ENCODE measurements around the gene DCST1.

- TF ChIP-seq GATA2 (IDR thresholded peaks at IDR 0.05; ENCODE audit: low read depth, low read length) (no peak), GATA3 (IDR thresholded peaks at IDR 0.05; ENCODE audit: low read depth, low read length) (no peak)
Measured at GRCh38 chr1:155014709-155015508, 18.7 kb upstream of the DCST1 start.

Measured in SH-SY5Y (cell line).